Esophagus squamous epithelium (tissue), 5 donors: ENCODE measurements around the gene SMOC2. TPM values are rescaled to one million over a fixed set of nuclear protein-coding genes. Genes with fewer than 3 reads are reported as not detected.
"Not testable (repeated sequence)": the region's sequence is repeated elsewhere in the genome, so short reads cannot be mapped to it uniquely, and the experiment has no call there.

Source experiments
- DNase-seq: peaks from one replicate; lab custom pipeline; 2025; lab: John Stamatoyannopoulos, UW
- H3K27ac ChIP-seq, 4 donors: fragments of 200-600 bp; sonication (generic); one replicate each; pipeline ENCODE4 v1.5.1; 2016 to 2019; ENCODE audit warnings: mild to moderate bottlenecking in 1 of 4
- H3K27me3 ChIP-seq, 4 donors: fragments of 200-600 bp; sonication (generic); 1 replicate in 3 of 4; 2 replicates in 1 of 4; pipeline versions ENCODE4 v1.5.1 to v1.6.0; 2017 to 2021; ENCODE audit warnings: antibody characterized with exemption in 1 of 4
- H3K36me3 ChIP-seq, 3 donors: fragments of 200-600 bp; sonication (generic); one replicate each; pipeline ENCODE4 v1.5.1; 2016 to 2019
- H3K4me1 ChIP-seq, 3 donors: fragments of 200-600 bp; sonication (generic); one replicate each; pipeline ENCODE4 v1.5.1; 2017 to 2019
- H3K4me3 ChIP-seq, 4 donors: fragments of 200-600 bp; sonication (generic); 1 replicate in 3 of 4; 2 replicates in 1 of 4; pipeline ENCODE4 v1.5.1; 2016 to 2019; ENCODE audit warnings: mild to moderate bottlenecking in 2 of 4, moderate library complexity in 1 of 4
- H3K9me3 ChIP-seq, 3 donors: fragments of 200-600 bp; sonication (generic); one replicate each; pipeline ENCODE4 v1.5.1; 2016 to 2019
- CTCF ChIP-seq, 6 experiments: fragments of 450-650 bp in 4 of 6; fragments of 200-600 bp in 2 of 6; sonication (generic) in 2 of 6; IDR thresholded peaks; one replicate each; pipeline ENCODE4 v1.5.1; 2016 to 2019; ENCODE audit warnings: antibody characterized with exemption in 6 of 6, mild to moderate bottlenecking in 4 of 6, moderate library complexity in 4 of 6
- POLR2A ChIP-seq, 4 donors: fragments of 450-650 bp; IDR thresholded peaks; one replicate each; pipeline ENCODE4 v1.6.1; 2017; ENCODE audit warnings: antibody characterized with exemption in 4 of 4, mild to moderate bottlenecking in 4 of 4, moderate library complexity in 3 of 4
- WGBS, 2 donors: methylation state at CpG; one replicate each; pipeline ENCODE4 v1.1.5; 2018; 5-methylcytosine and 5-hydroxymethylcytosine counted together
- intact Hi-C: fragments of 100-400 bp; cut with DNase I; formaldehyde crosslinking; loops from one replicate; pipeline ENCODE4 v1.15.0; 2022
- total RNA-seq, 4 donors: library from RNA; depleted of rRNA; stranded (reverse); fragments of >200 nt; gene quantifications; one replicate each; pipeline ENCODE4 v1.1.0, GENCODE V29; 2016
- donor health status: DM: yes; HTN: yes; CAD: no.

Gene SMOC2
- total RNA-seq, 4 donors from 2014 or later: 1.9 to 35.5 (median 7.1) TPM

DNA sequence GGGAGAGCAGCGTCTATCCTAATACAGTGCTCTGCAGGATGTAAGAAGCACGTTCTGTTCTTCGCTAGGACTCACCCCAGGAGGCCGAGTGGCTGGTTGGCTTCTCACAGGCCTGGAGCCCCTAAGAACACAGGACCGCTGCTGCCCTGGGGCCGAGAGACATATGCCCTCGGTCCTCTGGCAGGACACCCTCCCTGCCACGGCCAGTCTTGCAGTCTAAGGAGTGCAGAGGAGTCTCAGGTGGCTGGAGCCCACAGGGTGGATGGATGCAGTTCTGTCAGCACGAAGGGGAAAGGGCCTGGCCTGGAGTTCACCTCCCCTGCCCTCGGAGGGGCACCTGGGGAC lies 96.5 kb downstream of the SMOC2 start:
- Histone ChIP-seq H3K36me3 (no peaks in the 10 kb centered on the region), H3K27ac (peak overlapping the region; percentile 69 to 87 (median 82)), H3K9me3 (no peaks in the 10 kb centered on the region), H3K27me3 (no peaks in the 10 kb centered on the region), H3K4me3 (peak overlapping the region in 3 of 4 donors; percentile 12 to 31 (median 27)), H3K4me1 (peaks cover 0 to 40% (median 10%) of the 10 kb centered on the region in 3 donors)
- 20 to 81% methylated on average over 1 to 7 of the region's 10 CpGs for WGBS, 2 donors
- DNase-seq: no peak
- TF ChIP-seq CTCF (IDR thresholded peaks at IDR 0.05) (no peak), POLR2A (IDR thresholded peaks at IDR 0.05) (peak in 1 of 4 donors; percentile 19)
- intact Hi-C loops: no loop called here

GRCh38 chr6:168538188-168538891 lies 97.4 kb downstream of the SMOC2 start:
- H3K36me3 ChIP-seq, intact Hi-C loops, H3K9me3 ChIP-seq, DNase-seq, H3K27me3 ChIP-seq: not testable (repeated sequence)
- WGBS, 2 donors: 58 to 77% methylated on average over 4 to 5 of the region's 14 CpGs
- Histone ChIP-seq H3K4me3 (peak overlapping the region in 3 of 4 donors; percentile 12 to 31 (median 27)), H3K4me1 (peaks cover 0 to 38% (median 10%) of the 10 kb centered on the region in 3 donors), H3K27ac (peak overlapping the region; percentile 69 to 87 (median 82))

- Histone ChIP-seq H3K27me3 (no peaks in the 10 kb centered on the region), H3K4me3 (no peak overlapping the region), H3K4me1 (peaks cover 0 to 36% (median 10%) of the 10 kb centered on the region in 3 donors), H3K36me3 (no peaks in the 10 kb centered on the region), H3K9me3 (no peaks in the 10 kb centered on the region), H3K27ac (peak overlapping the region; percentile 43 to 87 (median 82))
- 58 to 72% methylated on average over 14 of the region's 21 CpGs for WGBS, 2 donors
- intact Hi-C loops: no loop called here
- no peak for DNase-seq
- TF ChIP-seq POLR2A (IDR thresholded peaks at IDR 0.05): no peak
- no peak for TF ChIP-seq CTCF (IDR thresholded peaks at IDR 0.05)
Observed at GRCh38 chr6:168538892-168539811, 98.2 kb downstream of the SMOC2 start.

DNA sequence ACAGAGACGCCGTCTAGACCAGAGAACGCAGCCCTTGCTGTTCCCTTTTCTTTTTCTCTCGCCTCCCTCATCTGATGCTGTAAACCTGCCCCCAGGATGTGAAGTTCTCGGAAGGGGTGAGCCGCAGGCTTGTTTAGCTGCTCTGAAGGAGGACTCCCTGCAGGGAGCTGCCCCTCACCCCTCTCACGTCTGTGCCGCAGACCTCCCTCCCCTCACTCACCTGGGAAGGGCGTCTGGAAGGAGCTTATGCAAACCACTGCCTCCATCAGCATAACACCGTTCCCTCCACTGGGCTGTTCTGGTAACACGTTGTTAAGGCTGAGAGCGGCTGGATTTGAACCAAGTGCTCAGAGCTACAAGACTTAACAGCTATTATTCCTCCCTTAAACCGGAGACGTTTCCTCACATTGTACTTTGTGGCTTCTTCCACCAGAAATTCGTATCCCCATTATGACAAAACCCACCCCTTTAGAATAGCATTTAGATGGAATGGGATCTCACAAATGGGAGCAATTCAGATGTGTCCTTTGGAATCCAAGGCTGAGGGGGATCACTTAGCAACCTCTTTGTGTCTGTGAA lies 99.8 kb downstream of the SMOC2 start:
- TF ChIP-seq CTCF (IDR thresholded peaks at IDR 0.05): no peak
- TF ChIP-seq POLR2A (IDR thresholded peaks at IDR 0.05): no peak
- H3K27me3 ChIP-seq: no peaks in the 10 kb centered on the region
- no peaks in the 10 kb centered on the region for H3K36me3 ChIP-seq
- H3K27ac ChIP-seq: peak overlapping the region; percentile 41 to 87 (median 82)
- no peaks in the 10 kb centered on the region for H3K9me3 ChIP-seq
- no peak overlapping the region for H3K4me3 ChIP-seq
- intact Hi-C loops: no loop called here
- peaks cover 0 to 41% (median 12%) of the 10 kb centered on the region in 3 donors for H3K4me1 ChIP-seq
- DNase-seq: no peak
- 58 to 73% methylated on average over 12 to 14 of the region's 15 CpGs for WGBS, 2 donors

GRCh38 chr6:168541307-168541706 lies 100.3 kb downstream of the SMOC2 start:
- peak overlapping the region in 3 of 4 donors; percentile 79 to 87 (median 85) for H3K27ac ChIP-seq
- no peak for DNase-seq
- intact Hi-C loops: no loop called here
- H3K27me3 ChIP-seq: no peaks in the 10 kb centered on the region
- no peaks in the 10 kb centered on the region for H3K9me3 ChIP-seq
- H3K4me1 ChIP-seq: peaks cover 0 to 36% (median 8%) of the 10 kb centered on the region in 3 donors
- H3K36me3 ChIP-seq: no peaks in the 10 kb centered on the region
- no peak overlapping the region for H3K4me3 ChIP-seq
- TF ChIP-seq POLR2A (IDR thresholded peaks at IDR 0.05) (no peak), CTCF (IDR thresholded peaks at IDR 0.05) (no peak)
- WGBS, 2 donors: 66 to 73% methylated on average over 2 to 4 of the region's 4 CpGs
